GM19043 (cell line): ENCODE results near the gene NDUFAF5.
A peak's percentile ranks its signal among the peaks of the same experiment; 100 is the strongest.

Experiments
- ATAC-seq: cut with Tn5 transposase; IDR thresholded peaks from one replicate; pipeline ENCODE4 v1.9.1; 2021; ENCODE audit warnings: low read depth; ENCODE audit not compliant: unreplicated experiment

Gene NDUFAF5

DNA sequence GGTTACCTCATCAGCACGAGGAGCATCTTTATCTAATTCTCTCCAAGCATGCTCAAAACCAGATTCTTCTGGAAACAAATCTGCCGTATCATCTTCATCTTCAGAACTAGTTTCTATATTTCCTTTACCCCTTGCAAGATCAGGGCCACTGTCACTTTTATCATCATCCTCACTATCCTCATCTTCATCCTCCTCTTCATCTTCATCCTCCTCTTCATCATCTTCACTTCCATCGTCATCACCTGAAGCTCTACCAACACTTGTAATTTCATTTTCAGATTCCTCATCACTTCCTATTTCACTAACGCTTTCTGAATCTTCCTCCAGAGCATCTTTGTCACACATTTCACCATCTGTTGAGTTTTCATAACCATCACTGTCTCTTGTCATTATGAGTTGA, 9.0 kb upstream of the NDUFAF5 start:
- ATAC-seq = no peak

DNA sequence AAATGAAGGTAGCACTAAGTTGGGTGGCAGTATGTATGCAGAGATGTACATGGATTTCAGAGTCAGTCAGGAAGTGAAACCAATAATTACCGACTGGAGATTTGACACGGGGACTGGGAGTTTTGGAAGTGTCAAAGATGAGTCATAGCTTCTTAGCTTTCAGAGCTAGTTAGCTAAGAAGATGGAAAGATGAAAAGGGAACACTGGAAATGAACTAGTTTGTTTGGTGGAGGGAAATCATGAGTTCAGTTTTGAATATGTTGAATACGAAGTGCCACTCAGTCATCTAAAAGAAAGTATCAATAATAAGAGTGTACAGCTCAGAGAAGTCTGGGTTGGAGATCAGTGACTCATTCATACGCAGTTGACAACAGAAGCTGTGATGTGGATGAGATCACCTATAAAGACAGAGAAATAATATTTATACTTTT, 7.6 kb upstream of the NDUFAF5 start:
- ATAC-seq = no peak

DNA sequence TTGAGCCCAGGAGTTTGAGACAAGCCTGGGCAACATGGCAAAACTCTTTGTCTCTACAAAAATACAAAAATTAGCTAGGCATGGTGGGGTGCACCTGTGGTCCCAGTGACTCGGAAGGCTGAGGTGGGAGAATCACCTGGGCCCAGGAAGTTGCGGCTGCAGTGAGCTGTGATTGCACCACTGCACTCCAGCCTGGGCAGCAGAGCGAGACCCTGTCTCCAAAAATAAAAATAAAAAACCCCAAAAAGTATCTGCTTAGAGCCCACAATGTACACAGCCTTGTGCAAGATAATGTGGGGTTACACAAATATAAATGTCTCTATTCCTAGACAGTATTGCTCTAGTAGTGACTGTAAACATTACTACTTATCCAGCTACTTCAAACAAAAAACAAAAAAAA, 6.0 kb upstream of the NDUFAF5 start:
- ATAC-seq = no peak

DNA sequence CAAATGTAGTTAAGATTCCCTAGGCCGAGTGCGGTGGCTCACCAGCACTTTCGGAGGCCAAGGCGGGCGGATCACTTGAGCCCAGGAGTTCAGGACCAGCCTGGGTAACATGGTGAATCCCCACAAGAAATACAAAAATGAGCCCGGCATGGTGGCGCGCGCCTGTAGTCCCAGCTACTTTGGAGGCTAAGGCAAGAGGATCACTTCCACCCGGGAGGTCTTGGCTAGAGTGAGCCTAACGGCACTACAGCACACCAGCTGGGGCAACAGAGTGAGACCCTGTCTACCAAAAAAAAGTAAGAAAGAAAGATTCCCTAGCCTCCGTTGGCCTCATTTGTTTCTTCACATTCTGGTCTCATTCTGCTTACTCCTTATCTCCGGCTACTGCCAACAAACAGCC, 1.3 kb upstream of the NDUFAF5 start:
- no peak for ATAC-seq

DNA sequence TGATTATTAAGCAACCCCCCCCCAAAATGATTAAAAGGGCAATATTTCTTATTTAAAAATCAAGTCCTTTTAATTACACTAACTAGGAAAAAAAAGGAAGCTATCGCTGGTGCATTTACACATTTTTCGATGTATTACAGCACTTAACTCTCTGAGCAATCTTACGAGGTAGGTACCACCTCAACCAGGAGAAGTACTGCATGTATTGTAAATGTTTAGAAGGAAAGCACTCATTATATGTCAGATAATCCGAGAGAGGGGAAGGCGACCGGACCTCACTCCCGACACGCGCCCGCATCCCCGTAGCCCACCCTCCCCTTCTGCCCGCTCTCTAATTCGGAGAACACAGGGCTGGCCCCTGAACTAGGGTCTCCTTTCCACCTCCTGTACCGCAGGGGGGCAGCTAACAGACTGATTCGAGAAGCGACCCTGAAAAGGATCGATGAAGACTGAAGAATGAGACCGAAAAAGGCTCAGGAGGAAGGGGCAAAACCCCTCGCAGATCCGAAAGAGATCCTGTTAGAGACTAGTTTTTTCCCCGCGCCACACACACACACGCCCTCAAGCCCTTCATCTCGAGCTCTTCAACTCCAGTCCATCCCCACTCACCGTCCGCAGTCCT, 446 bp upstream of the NDUFAF5 start:
- ATAC-seq = peak; percentile 7

DNA sequence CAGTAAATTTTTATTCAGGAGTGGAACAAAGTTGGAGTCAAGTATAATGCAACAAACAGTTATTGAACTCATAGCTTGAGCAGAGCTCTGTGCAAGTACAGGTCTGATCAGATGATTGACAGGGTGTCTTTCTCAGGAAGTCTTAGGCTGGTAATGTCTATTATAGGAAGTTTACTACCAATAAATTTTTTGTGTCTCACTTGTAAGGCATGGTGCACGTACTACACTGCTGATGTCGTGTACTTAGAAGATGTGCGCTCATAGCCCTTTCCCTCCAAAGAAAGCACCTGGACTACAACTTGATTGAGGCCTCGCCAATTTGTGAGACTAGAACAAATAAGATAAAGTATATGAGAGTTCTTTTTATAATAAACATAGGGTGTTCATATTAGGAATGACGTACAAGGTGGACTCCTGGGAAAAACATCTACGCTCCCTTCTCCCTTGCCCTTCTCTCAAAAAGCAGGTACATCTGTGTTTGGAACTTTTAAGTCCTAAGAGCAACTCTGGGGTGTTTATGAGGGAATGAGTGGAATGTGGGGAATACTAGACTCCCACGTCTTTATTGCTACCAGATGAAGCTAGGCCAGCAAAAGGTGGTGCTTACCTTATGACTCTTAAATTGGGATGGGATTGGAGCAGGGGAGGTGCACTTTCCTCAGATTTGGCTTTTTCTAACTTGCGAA, 1.5 kb downstream of the NDUFAF5 start:
- no peak for ATAC-seq

DNA sequence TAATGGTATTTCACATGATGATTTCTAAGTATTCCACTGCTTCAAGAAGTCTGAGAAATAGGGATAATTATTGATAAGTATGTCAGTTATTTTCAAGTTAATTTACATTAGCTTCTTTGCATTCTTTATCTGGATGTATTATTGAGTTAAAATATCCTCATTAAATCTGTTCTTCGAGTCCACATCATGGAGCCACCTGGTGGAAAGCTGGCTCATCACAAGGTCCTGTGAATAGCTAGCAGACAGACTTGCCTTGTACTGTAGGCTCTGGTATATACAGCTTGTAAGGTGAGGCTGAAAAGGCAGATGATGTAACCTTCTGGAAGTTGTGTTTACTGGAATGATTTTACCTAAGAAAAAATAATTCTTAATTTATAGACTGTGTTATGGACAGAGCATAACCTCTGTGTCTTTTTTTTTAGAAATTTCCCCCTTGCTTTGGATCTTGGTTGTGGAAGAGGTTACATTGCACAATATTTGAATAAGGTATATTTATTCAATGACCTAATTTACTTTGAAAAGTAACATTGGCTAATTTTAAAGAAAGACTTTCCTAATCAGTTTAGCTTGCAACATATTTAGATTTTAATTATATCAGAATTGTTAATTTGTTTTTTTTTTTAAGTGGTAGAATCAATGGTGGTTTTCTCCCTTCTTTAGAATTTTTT, 3.5 kb downstream of the NDUFAF5 start:
- ATAC-seq = peak; percentile 35

DNA sequence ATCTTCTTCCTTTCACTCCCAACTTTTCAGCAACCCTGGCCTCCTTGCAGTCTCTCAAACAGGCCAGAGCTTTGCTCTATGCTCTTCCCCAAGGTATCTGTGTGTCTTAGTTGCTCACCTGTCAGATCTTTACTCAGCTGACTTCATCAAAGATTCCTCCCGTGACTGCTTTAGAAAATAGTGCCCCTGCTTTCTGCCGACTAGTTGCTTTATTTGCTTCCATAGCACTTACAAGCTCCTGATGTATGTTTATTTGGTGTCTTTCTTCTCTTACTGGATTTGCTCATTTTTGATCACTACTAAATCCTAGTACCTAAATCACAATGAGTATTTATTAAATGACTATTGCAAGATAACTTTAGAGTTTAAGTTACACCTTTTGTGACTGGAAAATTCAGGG, 5.9 kb downstream of the NDUFAF5 start:
- no peak for ATAC-seq

DNA sequence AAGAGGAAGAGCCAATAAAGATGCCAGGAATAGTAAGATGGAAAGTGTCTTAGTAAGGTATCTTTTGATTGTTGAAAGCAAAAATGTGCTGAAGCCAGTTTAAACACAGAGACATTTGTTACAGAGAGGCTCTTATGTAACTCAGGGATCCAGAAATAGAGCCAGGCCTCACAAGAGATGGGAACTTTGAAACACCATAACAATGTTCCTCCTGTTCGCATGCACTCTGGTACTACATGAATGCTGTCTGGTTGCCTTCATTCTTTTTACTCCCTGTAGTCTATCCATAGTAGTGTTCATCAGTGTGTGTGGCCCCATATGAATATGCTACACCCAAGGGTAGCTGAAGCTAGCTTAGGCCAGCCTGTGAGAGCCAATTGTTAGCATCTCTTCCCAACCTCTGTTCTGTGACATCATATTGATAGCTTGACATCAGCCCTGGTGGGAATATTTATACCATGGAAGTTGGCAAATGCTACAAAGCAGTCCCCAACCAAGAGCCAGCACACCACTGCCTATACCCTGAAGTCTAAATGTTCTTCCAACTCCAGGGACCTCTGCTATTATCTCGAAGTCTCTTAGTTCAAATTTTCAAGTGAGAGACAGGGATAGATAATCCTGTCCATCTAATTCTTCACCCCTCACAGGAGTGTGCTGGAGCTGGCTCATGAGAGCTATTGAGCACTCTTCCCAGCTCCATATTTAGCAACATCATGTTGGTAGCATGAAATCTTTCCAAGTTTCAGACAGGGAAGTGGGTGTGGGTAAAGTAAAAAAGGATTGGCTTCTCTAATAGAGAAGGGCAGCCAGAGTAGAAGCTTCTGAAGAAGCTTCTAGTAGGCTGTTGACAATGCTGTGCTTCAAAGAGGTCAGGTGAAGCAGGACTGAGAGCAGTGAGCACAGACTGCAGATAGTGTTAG, 7.0 kb downstream of the NDUFAF5 start:
- ATAC-seq = no peak

DNA sequence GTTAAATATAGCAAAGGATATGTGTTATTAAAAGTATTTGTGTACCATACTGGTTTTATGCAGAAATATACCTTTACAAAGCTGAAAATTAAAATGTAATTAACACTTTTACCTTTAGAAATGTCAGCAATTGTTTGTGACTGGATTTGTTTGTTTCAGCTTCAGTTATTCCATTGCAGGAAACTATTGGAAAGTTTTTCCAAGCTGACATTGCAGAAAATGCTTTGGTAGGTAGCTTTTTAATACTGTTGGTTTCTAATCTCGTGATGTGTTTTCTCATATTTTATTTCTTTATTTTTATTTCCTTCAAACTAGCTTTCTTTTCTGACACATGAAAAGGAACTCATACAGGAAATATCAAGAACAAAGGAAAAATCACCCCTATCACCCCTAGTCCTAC, 8.2 kb downstream of the NDUFAF5 start:
- no peak for ATAC-seq

DNA sequence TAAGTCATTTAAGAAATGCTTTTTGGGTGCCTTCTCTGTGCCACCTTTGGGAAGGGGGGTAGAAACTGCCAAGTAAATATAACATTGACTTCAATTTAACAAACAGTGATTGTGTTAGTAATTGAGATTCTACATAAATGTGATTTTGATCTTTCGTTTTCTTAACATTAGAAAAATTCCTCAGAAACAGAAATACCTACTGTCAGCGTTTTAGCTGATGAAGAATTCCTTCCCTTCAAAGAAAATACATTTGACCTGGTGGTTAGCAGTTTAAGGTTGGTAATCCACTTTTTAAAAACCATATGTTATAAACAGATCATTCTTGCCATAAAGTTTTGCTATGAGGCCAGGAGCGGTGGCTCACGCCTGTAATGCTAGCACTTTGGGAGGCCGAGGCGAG, 9.8 kb downstream of the NDUFAF5 start:
- ATAC-seq = no peak

DNA sequence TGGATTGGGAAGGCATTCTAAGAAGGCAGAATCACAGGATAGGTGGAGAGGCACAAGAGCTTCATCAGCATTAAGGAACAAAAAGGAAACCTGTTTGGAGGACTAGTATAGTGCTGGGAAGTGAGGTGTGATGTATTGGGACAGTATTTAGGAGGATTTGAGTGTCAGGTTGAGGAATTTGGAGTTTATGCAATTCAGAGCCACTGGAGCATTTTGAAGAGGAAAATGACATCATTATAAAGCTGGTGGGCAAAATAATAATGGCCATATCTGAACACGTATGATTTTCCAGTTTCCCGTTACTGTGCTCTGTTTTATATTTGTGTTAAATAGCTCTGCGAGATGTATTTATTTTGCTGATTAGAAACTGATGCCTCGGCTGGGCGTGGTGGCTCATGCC, 14.2 kb downstream of the NDUFAF5 start:
- no peak for ATAC-seq

DNA sequence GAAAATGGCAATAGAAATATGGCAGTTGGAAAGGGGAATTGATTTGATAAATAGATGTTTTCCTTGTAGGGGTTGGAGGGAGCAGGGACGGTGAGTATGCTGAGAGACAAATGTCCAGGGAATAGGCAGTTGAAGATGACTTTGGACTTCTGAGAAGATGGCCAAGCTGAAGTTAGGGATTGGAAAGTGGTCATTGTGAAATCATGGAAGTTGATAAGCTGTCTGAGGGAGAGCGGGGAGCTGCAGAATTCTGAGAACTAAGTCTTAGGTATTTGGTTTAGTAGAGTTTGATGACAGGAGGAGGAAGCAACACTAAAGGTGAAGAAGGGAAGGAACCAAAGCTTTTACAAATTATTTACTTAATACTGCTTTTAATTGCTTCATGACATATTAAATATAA, 15.1 kb downstream of the NDUFAF5 start:
- ATAC-seq = no peak

DNA sequence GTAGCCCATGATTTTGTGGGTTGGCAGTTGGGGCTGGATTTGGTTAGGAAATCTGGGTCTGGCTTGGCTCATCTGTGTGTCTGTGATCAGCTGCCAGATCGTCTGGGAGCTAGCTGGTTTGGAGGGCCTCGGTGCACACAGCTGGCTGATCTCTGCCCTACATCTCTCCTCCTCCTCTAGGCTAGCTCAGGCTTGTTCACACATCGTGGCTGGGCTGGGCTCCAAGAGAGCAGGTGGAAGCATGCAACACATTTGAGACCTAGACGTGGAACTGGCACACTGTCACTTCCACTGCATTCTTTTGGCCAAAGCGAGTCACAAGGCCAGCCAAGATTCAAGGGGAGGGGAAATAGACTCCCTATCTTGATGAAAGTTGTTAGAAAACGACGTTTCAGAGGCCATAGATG, 15.9 kb downstream of the NDUFAF5 start:
- no peak for ATAC-seq

DNA sequence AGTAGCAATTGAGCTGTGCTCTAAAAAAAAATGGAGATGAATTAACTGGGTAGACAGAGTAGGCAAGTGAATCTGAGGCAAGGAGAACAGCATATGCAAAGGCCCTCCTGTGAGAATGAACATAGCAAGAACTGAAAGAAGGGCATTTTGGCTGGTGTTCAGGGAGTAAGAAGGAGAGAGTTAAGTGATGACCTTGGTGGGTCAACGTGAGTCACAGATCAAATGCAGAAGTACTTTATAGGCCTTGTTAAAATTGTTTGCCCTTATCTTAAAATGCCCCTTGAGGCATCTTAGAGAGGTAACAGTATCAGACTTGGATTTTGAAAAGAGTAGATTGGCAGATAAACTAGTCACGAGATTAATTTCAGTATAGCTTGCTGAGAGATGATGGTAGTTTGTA, 24.5 kb downstream of the NDUFAF5 start:
- no peak for ATAC-seq

DNA sequence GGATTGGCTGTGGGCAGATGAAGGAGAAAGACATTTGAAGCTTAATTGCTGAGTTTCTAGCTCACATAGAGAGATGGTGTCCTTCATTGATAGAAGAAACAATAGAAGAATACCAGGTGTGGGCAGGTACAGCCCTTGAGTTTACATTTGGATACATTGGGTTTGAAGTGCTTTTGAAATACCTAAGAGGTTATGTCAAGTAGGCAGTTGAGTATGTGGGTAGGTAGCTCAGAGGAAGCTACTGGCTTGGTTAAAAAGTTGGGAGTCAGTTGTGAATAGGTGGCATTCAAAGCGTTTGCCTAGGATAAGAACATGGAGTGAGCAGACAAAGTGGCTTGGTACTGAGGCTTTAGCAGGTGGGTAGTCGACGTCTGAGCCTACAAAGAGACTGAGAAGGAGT, 25.0 kb downstream of the NDUFAF5 start:
- no peak for ATAC-seq

DNA sequence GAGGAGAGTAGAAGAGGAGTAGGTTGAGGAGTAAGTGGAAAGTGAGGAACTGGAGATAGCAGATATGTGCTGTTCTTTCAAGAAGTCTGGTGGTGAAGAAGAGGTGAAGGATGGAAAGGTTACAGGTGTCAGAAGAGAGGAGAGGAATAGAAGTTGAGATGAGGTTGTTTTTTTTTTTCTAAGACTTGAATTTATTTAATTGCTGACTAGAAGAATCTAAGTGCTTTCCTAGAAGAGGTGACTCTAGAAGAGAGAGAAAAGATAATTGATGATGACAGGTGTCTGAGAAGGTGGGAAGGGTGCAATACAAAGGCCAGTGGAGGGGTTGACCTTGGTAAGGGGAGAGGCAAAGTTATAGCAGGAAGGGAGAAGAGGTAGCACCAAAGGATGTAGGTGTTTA, 25.6 kb downstream of the NDUFAF5 start:
- no peak for ATAC-seq

DNA sequence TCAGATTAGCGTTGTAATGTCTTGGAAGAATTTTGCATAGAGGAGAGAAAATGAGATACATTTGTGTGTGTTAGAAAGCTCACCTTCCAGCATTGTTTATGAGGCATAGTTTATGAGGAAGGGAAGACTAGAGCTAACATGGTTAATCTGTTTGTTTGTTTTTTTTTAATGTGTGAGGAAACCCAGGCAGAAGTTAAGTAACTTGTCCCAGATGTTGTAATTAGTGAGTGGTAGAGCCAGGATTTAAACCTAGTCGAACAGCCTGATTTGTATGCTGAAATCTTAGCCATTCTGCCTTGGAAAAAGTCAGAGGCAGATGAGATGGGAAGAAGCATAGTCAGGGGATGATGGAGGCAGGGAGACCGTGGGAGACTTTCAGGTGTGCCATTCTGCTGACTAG, 29.1 kb downstream of the NDUFAF5 start:
- no peak for ATAC-seq

DNA sequence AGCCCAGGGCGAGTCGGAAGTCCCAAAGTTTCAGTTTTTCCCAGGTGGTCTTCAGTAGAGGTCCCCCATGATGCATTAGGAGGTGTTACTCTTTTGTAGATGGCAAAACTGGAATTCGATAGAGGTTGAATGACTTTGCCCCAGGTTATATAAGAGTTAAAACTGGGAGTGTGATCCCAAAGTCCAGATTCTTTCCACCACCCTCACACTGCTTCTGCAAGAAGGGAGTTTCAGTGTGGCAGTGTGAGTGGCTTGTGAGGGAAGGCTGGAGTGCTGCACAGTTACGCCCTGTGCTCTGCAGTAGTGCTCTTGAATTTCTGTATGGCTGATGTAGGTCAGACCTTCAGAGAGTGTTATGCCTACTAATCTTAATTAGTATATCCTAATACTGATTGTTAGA, 29.8 kb downstream of the NDUFAF5 start:
- ATAC-seq = no peak

DNA sequence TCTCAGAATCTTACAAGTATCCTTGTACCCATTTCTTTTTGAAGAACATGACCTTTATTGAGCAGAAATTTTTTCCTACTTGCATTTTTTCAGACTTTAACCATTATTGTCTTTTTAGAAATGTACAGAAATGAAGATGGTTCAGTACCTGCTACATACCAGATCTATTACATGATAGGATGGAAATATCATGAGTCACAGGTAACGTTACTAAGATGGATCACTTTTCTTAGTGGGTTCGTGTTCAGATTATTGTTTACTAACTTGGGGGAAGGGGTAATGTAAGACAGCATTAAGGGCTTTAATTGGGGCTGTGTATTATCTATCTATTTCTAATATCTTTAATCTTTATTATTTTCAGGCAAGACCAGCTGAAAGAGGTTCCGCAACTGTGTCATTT, 31.9 kb downstream of the NDUFAF5 start:
- no peak for ATAC-seq

DNA sequence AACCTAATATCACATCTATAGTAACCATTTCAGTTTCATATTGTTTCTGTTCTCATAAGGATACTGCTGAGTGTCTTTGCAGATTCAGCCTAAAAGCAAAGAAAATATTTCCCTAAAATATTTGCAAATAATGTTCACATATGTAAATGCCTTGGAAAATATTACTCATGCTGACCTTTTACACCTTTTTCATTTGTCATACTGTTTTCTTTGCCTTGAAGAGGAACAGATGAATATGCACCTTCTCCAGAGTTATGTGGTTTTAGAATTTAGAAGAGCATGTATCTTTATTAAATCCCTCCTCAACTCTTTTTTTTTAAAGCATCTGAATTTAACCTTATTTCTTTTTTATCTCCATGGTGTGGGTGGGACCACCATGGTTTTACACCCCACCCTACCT, 32.5 kb downstream of the NDUFAF5 start:
- no peak for ATAC-seq
